Breast epithelium (tissue), 4 donors: ENCODE results near the gene LATS1. TPM values are rescaled to one million over a fixed set of nuclear protein-coding genes. Genes with fewer than 3 reads are reported as not detected.
A peak's percentile ranks its signal among the peaks of the same experiment; 100 is the strongest.
"Not testable (repeated sequence)": the region's sequence is repeated elsewhere in the genome, so short reads cannot be mapped to it uniquely, and the experiment has no call there.

ENCODE experiments used
- DNase-seq, 2 donors: peaks; one replicate each; pipeline ENCODE4 v3.0.0-alpha.2; 2019; ENCODE audit warnings: low spot score in 2 of 2
- H3K27ac ChIP-seq, 2 donors: fragments of 200-600 bp; sonication (generic) in 1 of 2; one replicate each; pipeline ENCODE4 v1.5.1; 2016 to 2019; ENCODE audit warnings: mild to moderate bottlenecking in 1 of 2
- H3K27me3 ChIP-seq, 2 donors: fragments of 200-600 bp; sonication (generic) in 1 of 2; one replicate each; pipeline versions ENCODE4 v1.5.1 to v1.6.0; 2017 to 2019; ENCODE audit warnings: control low read depth in 1 of 2, mild to moderate bottlenecking in 1 of 2
- H3K36me3 ChIP-seq: fragments of 200-600 bp; one replicate; pipeline ENCODE4 v1.5.1; 2019
- H3K4me1 ChIP-seq, 2 donors: fragments of 200-600 bp; sonication (generic); one replicate each; pipeline ENCODE4 v1.5.1; 2016 to 2019; ENCODE audit warnings: control low read depth in 1 of 2
- H3K4me3 ChIP-seq, 3 donors: fragments of 200-600 bp; sonication (generic); 1 replicate in 2 of 3; 2 replicates in 1 of 3; pipeline ENCODE4 v1.5.1; 2016 to 2019; ENCODE audit warnings: mild to moderate bottlenecking in 3 of 3, moderate library complexity in 2 of 3
- H3K9me3 ChIP-seq, 2 donors: fragments of 200-600 bp; sonication (generic) in 1 of 2; one replicate each; pipeline ENCODE4 v1.5.1; 2016 to 2019; ENCODE audit warnings: control low read depth in 1 of 2
- CTCF ChIP-seq, 3 donors: fragments of 450-650 bp; IDR thresholded peaks; one replicate each; pipeline ENCODE4 v1.5.1; 2016 to 2017; ENCODE audit warnings: antibody characterized with exemption in 3 of 3, mild to moderate bottlenecking in 3 of 3, moderate library complexity in 3 of 3
- POLR2A ChIP-seq: fragments of 450-650 bp; IDR thresholded peaks from one replicate; pipeline ENCODE4 v1.6.1; 2016; ENCODE audit warnings: antibody characterized with exemption, mild to moderate bottlenecking, moderate library complexity
- POLR2AphosphoS5 ChIP-seq, 3 donors: sonication (generic); formaldehyde crosslinking; IDR thresholded peaks; one replicate each; pipeline ENCODE4 v1.6.1; 2017; ENCODE audit warnings: antibody characterized with exemption in 3 of 3
- intact Hi-C: fragments of 100-400 bp; cut with DNase I; formaldehyde crosslinking; loops from one replicate; pipeline ENCODE4 v1.15.1; 2023; ENCODE audit warnings: low total_unique reads
- total RNA-seq, 3 donors: library from RNA; depleted of rRNA; stranded (reverse); fragments of >200 nt; gene quantifications; one replicate each; pipeline ENCODE4 v1.1.0, GENCODE V29; 2016

Gene LATS1
- total RNA-seq, 3 donors from 2014 or later, result 24.3 to 36.4 (median 30.2) TPM

- no peak for TF ChIP-seq CTCF (IDR thresholded peaks at IDR 0.05)
- no peak for TF ChIP-seq POLR2AphosphoS5 (IDR thresholded peaks at IDR 0.05)
- no peak for TF ChIP-seq POLR2A
- Histone ChIP-seq H3K36me3 (no peaks in the 10 kb centered on the region), H3K27me3 (no peaks in the 10 kb centered on the region), H3K27ac (peak overlapping the region; percentile 92 to 95), H3K4me3 (peak overlapping the region; percentile 90 to 100 (median 94)), H3K9me3 (no peaks in the 10 kb centered on the region), H3K4me1 (peaks cover 0 to 3% of the 10 kb centered on the region in 2 donors)
- peak; percentile 38 to 53 for DNase-seq
- intact Hi-C loops, result no loop called here
Measured at GRCh38 chr6:149750136-149750609, 32.3 kb upstream of the LATS1 start.

- no peaks in the 10 kb centered on the region for H3K27me3 ChIP-seq
- H3K4me1 ChIP-seq, result peaks cover 0 to 3% of the 10 kb centered on the region in 2 donors
- TF ChIP-seq CTCF (IDR thresholded peaks at IDR 0.05), result no peak
- TF ChIP-seq POLR2A, result peak; percentile 21
- TF ChIP-seq POLR2AphosphoS5 (IDR thresholded peaks at IDR 0.05), result peak; percentile 75 to 86 (median 79)
- H3K27ac ChIP-seq, result peak within 1 kb of the TSS; percentile 92 to 95
- H3K36me3 ChIP-seq, result no peaks in the 10 kb centered on the region
- H3K9me3 ChIP-seq, result no peaks in the 10 kb centered on the region
- intact Hi-C loops, result no loop called here
- peak; percentile 82 to 85 for DNase-seq
- peak within 1 kb of the TSS; percentile 90 to 100 (median 94) for H3K4me3 ChIP-seq
Measured at GRCh38 chr6:149749594-149750135, 31.8 kb upstream of the LATS1 start, which contains the start of gene PCMT1. TSS of gene PCMT1 (plus strand) at chr6:149749741. CDS start at chr6:149749902, 161 bp downstream.

DNA sequence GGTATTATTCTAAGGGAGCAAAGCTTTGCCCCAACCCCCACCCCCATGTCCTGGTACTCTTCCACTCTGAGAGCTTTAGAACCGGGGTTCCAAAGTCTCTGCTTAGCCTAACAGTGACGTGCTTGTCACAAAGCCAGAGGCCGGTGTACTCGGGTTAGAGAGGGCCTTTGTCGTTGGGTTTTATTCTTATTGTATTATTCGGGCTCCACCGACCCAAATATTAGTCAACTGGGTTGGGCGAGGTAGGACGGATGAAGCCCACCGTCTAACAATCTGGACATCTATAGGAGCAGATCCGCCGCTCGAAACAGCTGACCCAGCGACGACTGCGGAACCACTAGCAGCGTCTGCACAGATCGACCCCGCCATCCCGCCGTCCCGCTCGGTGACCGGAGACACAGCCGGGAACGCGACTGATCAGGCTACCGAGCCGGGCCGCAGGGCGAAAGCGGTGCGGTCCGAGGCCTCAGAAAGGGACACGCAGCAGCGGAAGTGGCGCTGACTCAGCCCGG is 31.2 kb upstream of the LATS1 start:
- H3K4me1 ChIP-seq, H3K36me3 ChIP-seq, intact Hi-C loops, H3K27me3 ChIP-seq, DNase-seq, H3K9me3 ChIP-seq: not testable (repeated sequence)
- peak overlapping the region; percentile 90 to 100 (median 94) for H3K4me3 ChIP-seq
- H3K27ac ChIP-seq, result peak overlapping the region; percentile 92 to 95

- peak within 1 kb of the TSS; percentile 77 to 81 (median 78) for H3K4me3 ChIP-seq
- H3K36me3 ChIP-seq, result peaks cover 8% of the 10 kb centered on the region
- H3K9me3 ChIP-seq, result no peaks in the 10 kb centered on the region
- peak; percentile 76 to 81 (median 76) for TF ChIP-seq CTCF (IDR thresholded peaks at IDR 0.05)
- TF ChIP-seq POLR2AphosphoS5 (IDR thresholded peaks at IDR 0.05), result peak; percentile 73 to 81 (median 78)
- no peak for TF ChIP-seq POLR2A
- peak; percentile 86 to 93 for DNase-seq
- intact Hi-C loops, result loop anchor here (2.0 kb wide), 1 partner anchor 36 kb away; no protein-coding TSS in a partner anchor
- H3K27ac ChIP-seq, result peak within 1 kb of the TSS; percentile 74 to 84
- no peaks in the 10 kb centered on the region for H3K27me3 ChIP-seq
- peaks cover 0 to 3% of the 10 kb centered on the region in 2 donors for H3K4me1 ChIP-seq
Measured at GRCh38 chr6:149746147-149746946, 28.4 kb upstream of the LATS1 start, which contains the start of gene NUP43. TSS of gene NUP43 (minus strand) at chr6:149746529. CDS start at chr6:149746495, 34 bp downstream.

- H3K36me3 ChIP-seq, intact Hi-C loops: not testable (repeated sequence)
- H3K4me3 ChIP-seq, result peak overlapping the region; percentile 77 to 81 (median 78)
Measured at GRCh38 chr6:149745252-149745651, 27.4 kb upstream of the LATS1 start.

More at GRCh38 chr6:149745252-149745651, 27.4 kb upstream of the LATS1 start:
- not testable (repeated sequence) for H3K27me3 ChIP-seq, H3K27ac ChIP-seq, H3K4me1 ChIP-seq, H3K9me3 ChIP-seq, DNase-seq
